RWPE2 (cell line): Measurements from ENCODE around the gene CCL23.

Experiments
- ATAC-seq: fragments of 200-7000 bp; cut with Tn5 transposase; 3 replicates; pipeline ENCODE4 v1.9.1; 2021; ENCODE audit warnings: low read depth
- DNase-seq: peaks from one replicate; pipeline ENCODE4 v3.0.0-alpha.2; 2020; ENCODE audit warnings: low spot score
- H3K27ac ChIP-seq: fragments of 450-650 bp; 2 replicates; pipeline ENCODE4 v1.5.1; 2017; ENCODE audit warnings: mild to moderate bottlenecking; ENCODE audit not compliant: poor library complexity, severe bottlenecking
- H3K27me3 ChIP-seq: fragments of 250-450 bp; sonication (Bioruptor Pico); 2 replicates; pipeline ENCODE4 v1.5.1; 2021; ENCODE audit warnings: mild to moderate bottlenecking, moderate library complexity; ENCODE audit not compliant: insufficient read depth, poor library complexity, severe bottlenecking
- H3K36me3 ChIP-seq: fragments of 250-450 bp; sonication (Bioruptor Pico); 2 replicates; pipeline ENCODE4 v1.5.1; 2020; ENCODE audit warnings: low read depth, mild to moderate bottlenecking, moderate library complexity
- H3K4me1 ChIP-seq: fragments of 250-450 bp; sonication (Bioruptor Pico); 2 replicates; pipeline ENCODE4 v1.5.1; 2021; ENCODE audit warnings: mild to moderate bottlenecking, moderate library complexity; ENCODE audit not compliant: insufficient read depth, poor library complexity, severe bottlenecking
- H3K4me3 ChIP-seq: fragments of 250-450 bp; sonication (Bioruptor Pico); 2 replicates; pipeline ENCODE4 v1.5.1; 2021; ENCODE audit warnings: mild to moderate bottlenecking, moderate library complexity; ENCODE audit not compliant: severe bottlenecking
- H3K9me3 ChIP-seq: fragments of 250-450 bp; sonication (Bioruptor Pico); 2 replicates; pipeline ENCODE4 v1.5.1; 2021; ENCODE audit warnings: mild to moderate bottlenecking, moderate library complexity; ENCODE audit not compliant: severe bottlenecking
- TF ChIP-seq, protein P1 (sequence below): fragments of 450-650 bp; IDR thresholded peaks from one replicate; pipeline ENCODE4 v1.5.1; 2017; ENCODE audit warnings: mild to moderate bottlenecking, moderate library complexity; ENCODE audit not compliant: poor library complexity, severe bottlenecking

The CCL23 gene

DNA sequence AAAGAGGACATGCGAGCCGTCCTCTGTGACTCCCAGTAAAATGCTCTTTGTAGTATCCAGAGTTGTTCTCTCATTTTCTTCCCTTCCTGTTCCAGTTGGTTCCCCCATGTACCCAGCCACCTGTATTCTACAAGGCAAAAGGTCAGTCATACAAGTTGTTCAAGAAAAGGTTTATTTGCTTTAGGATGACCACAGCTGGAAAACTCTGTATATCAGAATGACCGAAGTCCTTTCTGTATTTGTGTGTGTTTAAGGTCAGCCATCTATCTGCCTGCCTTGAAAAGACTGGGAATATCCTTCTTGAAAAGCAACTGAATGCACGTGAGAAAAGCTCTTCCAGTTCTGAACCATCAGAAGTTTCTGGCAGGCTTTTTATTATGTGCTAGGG lies 44.8 kb downstream of the CCL23 start:
- TF ChIP-seq, protein P1, sequence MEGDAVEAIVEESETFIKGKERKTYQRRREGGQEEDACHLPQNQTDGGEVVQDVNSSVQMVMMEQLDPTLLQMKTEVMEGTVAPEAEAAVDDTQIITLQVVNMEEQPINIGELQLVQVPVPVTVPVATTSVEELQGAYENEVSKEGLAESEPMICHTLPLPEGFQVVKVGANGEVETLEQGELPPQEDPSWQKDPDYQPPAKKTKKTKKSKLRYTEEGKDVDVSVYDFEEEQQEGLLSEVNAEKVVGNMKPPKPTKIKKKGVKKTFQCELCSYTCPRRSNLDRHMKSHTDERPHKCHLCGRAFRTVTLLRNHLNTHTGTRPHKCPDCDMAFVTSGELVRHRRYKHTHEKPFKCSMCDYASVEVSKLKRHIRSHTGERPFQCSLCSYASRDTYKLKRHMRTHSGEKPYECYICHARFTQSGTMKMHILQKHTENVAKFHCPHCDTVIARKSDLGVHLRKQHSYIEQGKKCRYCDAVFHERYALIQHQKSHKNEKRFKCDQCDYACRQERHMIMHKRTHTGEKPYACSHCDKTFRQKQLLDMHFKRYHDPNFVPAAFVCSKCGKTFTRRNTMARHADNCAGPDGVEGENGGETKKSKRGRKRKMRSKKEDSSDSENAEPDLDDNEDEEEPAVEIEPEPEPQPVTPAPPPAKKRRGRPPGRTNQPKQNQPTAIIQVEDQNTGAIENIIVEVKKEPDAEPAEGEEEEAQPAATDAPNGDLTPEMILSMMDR = no peak
- H3K4me3 ChIP-seq = no peak overlapping the region
- DNase-seq (no peak), ATAC-seq (no peak)
- peaks cover 11% of the 10 kb centered on the region for H3K4me1 ChIP-seq
- no peaks in the 10 kb centered on the region for H3K36me3 ChIP-seq
- no peak overlapping the region for H3K27ac ChIP-seq
- H3K27me3 ChIP-seq = no peaks in the 10 kb centered on the region
- H3K9me3 ChIP-seq = peaks cover 3% of the 10 kb centered on the region

DNA sequence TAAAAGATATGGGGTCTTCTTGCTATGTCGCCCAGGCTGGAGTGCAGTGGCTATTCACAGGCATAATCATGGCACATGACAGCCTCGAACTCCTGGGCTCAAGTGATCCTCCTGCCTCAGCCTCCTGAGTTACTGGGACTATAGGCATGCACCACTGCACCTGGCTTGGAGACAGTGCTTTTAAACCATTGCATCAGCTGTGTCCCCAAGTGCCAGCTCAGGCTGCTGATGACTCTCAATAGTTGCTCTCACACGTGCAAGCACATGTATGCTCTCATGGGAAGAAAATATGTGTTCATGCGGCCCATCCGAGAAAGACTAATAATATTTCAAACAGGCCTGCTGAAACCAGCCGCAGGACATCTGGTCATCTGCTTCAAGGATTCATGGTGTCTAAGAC lies 45.2 kb downstream of the CCL23 start:
- DNase-seq = no peak
- TF ChIP-seq, protein P1 = no peak
- H3K27ac ChIP-seq = no peak overlapping the region
- peaks cover 11% of the 10 kb centered on the region for H3K4me1 ChIP-seq
- no peak for ATAC-seq
- H3K9me3 ChIP-seq = peaks cover 3% of the 10 kb centered on the region
- H3K36me3 ChIP-seq = no peaks in the 10 kb centered on the region
- no peaks in the 10 kb centered on the region for H3K27me3 ChIP-seq
- no peak overlapping the region for H3K4me3 ChIP-seq

DNA sequence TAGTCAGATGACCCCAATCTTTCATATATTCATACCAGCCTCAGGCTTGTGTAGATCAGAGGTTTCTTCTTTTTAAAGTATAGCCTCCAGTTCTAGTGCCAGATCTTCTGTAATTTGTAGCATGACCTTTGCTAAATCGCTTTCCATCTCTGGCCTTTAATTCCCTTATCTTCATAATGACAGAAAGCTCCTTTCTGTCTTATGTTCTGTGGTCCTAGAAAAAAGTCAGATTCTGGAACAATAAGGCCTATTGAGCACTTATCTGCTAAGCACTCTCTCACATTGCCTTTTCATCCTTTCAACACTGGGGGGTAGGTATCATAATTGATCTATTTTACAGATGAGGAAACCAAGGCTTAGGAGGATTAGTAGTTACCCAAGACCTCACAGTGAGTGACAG lies 45.7 kb downstream of the CCL23 start:
- Histone ChIP-seq H3K27ac (no peak overlapping the region), H3K36me3 (no peaks in the 10 kb centered on the region), H3K9me3 (peaks cover 3% of the 10 kb centered on the region), H3K4me3 (no peak overlapping the region), H3K4me1 (peaks cover 11% of the 10 kb centered on the region), H3K27me3 (no peaks in the 10 kb centered on the region)
- ATAC-seq (no peak), DNase-seq (no peak)
- TF ChIP-seq, protein P1 = no peak

DNA sequence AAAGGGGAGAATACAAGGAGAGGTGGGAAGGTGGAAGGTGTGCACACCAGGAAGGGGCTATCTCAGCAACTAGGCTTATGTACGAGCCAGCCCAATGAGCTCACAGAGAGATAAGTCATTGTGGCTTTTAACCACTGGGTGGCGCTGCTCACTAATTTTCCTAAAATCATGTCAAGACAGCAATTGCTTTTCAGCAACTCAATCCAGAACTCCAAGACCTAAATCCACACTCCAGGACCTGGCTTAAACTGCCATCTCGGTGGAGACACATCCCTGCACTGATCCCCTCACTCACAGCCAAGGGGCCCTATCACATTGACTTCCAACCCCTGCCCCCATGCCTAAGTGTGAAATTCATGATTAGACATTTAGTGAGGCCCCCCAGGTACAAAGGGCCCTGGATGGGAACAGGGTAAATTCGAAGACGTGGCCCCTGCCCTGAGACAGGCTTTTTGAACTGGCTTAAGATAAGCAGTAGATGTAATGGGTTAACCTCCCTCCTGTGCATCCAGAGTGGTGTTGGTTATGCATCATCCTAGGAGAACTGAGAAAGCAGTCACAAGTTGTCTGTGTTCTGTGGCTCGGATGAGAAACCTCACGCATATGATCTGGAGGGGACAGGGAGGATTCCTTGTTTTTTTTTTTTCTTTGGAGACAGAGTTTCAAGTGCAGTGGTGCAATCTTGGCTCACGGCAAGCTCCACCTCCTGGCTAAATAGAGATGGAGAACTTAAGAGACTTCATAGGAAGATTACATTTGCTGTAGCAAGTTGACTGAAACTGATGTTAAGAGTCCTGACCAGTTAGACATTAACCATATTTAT lies 48.0 kb downstream of the CCL23 start:
- Histone ChIP-seq H3K27me3 (no peaks in the 10 kb centered on the region), H3K27ac (no peak overlapping the region), H3K4me1 (peaks cover 11% of the 10 kb centered on the region), H3K4me3 (no peak overlapping the region), H3K9me3 (no peaks in the 10 kb centered on the region), H3K36me3 (no peaks in the 10 kb centered on the region)
- DNase-seq = no peak
- peak; percentile 62 for ATAC-seq
- TF ChIP-seq, protein P1 = peak; percentile 85

DNA sequence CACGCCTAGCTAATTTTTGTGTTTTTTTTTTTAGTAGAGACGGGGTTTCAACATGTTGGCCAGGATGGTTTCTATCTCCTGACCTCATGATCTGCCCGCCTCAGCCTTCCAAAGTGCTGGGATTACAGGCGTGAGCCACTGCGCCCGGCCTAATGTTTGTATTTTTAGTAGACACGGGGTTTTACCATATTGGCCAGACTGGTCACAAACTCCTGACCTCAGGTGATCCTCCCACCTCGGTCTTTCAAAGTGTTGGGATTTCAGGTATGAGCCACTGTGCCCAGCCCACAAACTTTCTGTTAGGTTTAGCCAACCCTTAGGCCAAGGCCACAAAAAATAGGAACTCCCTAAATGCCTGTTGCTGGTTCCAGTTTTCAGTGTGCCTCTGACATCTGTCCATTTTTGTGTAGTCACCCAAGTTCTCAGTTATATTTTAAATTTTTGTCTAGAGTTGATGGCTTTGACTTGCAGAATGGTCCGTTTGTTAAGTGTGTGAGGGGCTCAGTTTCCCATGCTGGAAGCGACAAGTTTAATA lies 49.2 kb downstream of the CCL23 start:
- Histone ChIP-seq H3K4me1 (peaks cover 5% of the 10 kb centered on the region), H3K36me3 (no peaks in the 10 kb centered on the region), H3K9me3 (no peaks in the 10 kb centered on the region), H3K4me3 (no peak overlapping the region), H3K27me3 (no peaks in the 10 kb centered on the region), H3K27ac (no peak overlapping the region)
- TF ChIP-seq, protein P1 = no peak
- DNase-seq (no peak), ATAC-seq (no peak)
